Activated naive CD8-positive, alpha-beta T cell treated with anti-CD3 and anti-CD28 coated beads, Interleukin-2, amount 50 U/mL, for 24 hours (primary cell): ENCODE data around the gene HARS2.
"Not testable (repeated sequence)": the region's sequence is repeated elsewhere in the genome, so short reads cannot be mapped to it uniquely, and the experiment has no call there.

Source experiments
- ATAC-seq: fragments of 150-1000 bp; cut with Tn5 transposase; one replicate; pipeline ENCODE4 v1.10.0; 2021
- DNase-seq: peaks from one replicate; pipeline ENCODE4 v3.0.0; 2021
- H3K27ac Mint-ChIP-seq: one replicate; pipeline ENCODE4 v1.8.0; 2021; ENCODE audit warnings: mild to moderate bottlenecking, mixed read lengths
- H3K27me3 Mint-ChIP-seq: one replicate; pipeline ENCODE4 v1.8.0; 2021; ENCODE audit warnings: mixed read lengths
- H3K36me3 Mint-ChIP-seq: one replicate; pipeline ENCODE4 v1.8.0; 2021; ENCODE audit warnings: low read depth, mixed read lengths
- H3K4me1 Mint-ChIP-seq: one replicate; pipeline ENCODE4 v1.8.0; 2021; ENCODE audit warnings: mixed read lengths
- H3K4me3 Mint-ChIP-seq: one replicate; pipeline ENCODE4 v1.8.0; 2021; ENCODE audit warnings: mild to moderate bottlenecking, moderate library complexity, mixed read lengths
- H3K9me3 Mint-ChIP-seq: one replicate; pipeline ENCODE4 v1.8.0; 2021; ENCODE audit warnings: mixed read lengths

Gene HARS2

DNA sequence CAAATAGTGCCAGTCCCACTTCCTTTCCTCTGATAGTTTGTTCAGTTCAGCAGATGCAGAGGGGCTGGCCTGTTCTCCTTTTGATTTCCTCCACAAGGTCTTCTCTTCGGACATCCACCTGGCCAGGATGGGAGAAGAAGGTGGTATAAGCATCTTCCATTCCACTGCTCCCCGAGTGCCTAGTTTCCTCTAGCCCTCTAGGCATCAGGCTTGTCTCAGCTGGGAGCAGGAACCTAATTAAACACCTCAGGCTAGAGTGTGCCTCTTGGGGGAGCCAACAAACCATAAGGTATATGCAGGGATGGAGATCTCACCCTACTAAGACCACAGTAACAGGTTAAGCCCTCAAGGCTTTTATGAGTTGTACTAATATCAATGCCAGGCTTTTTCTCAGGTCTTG lies 17.0 kb upstream of the HARS2 start:
- no peak overlapping the region for H3K4me3 Mint-ChIP-seq
- H3K9me3 Mint-ChIP-seq: no peaks in the 10 kb centered on the region
- peaks cover 49% of the 10 kb centered on the region for H3K36me3 Mint-ChIP-seq
- no peaks in the 10 kb centered on the region for H3K27me3 Mint-ChIP-seq
- peaks cover 3% of the 10 kb centered on the region for H3K4me1 Mint-ChIP-seq
- H3K27ac Mint-ChIP-seq: no peak overlapping the region
- ATAC-seq (peak; percentile 15), DNase-seq (no peak)

DNA sequence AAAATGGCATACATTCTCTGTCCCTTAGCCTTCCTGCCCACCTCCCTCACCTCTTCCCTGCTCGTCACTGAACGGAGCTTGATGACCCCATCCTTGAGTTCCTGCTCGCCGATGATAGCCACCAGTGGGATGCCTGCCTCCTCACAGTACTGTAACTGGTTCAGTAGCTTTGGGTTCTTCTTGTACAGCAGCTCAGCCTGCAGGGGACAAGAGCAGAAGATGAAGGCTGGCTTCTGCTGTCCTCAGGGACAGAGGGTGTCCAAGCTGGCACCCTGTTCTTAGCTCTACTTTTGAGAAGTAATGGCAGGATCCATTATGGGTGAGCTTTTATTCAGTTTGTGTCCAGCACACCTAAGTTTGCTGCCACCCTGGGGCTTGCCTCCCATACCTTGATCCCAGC lies 16.6 kb upstream of the HARS2 start:
- no peaks in the 10 kb centered on the region for H3K9me3 Mint-ChIP-seq
- no peaks in the 10 kb centered on the region for H3K27me3 Mint-ChIP-seq
- DNase-seq (no peak), ATAC-seq (no peak)
- H3K4me1 Mint-ChIP-seq: peaks cover 3% of the 10 kb centered on the region
- peaks cover 46% of the 10 kb centered on the region for H3K36me3 Mint-ChIP-seq
- H3K27ac Mint-ChIP-seq: no peak overlapping the region
- no peak overlapping the region for H3K4me3 Mint-ChIP-seq

DNA sequence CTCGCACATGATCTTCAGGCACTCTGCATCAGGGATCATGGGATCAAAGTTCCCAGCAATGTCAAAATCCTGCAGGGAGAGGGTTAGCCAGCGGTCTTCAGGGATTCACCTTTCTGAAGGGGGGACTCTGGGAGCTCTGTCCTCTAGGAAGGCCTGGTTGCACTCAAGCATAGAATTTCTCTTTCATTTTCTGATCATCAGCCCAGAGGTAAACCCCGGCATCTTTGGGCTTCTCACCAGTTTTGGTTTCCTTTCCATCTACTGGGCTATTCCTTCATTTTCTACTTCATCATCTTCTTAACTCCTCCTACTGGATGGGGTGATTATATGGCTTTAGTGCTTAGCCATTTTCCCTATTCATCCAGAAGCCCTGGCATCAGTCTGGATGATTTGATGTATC lies 13.3 kb upstream of the HARS2 start:
- DNase-seq (no peak), ATAC-seq (no peak)
- Mint-ChIP-seq H3K36me3 (peaks cover 47% of the 10 kb centered on the region), H3K27me3 (no peaks in the 10 kb centered on the region), H3K9me3 (no peaks in the 10 kb centered on the region), H3K27ac (no peak overlapping the region), H3K4me3 (no peak overlapping the region), H3K4me1 (peaks cover 3% of the 10 kb centered on the region)

DNA sequence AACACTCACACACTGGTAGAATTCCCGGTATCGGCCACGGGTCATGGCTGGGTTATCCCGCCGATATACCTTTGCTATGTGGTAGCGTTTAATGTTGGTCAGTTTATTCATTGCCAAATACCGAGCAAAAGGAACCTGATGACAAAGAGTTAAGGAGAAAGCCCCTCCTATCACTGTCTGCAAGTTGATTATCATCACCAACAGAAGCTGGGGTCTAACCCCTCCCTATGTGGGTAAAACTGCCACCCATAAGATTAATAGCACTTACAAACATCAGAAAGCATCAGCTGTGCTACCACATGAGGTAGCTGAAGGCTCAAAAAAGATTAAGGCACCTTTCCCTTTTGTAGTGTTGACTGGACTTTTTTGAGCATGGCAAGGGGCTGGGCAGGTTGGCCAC lies 12.3 kb upstream of the HARS2 start:
- Mint-ChIP-seq H3K27ac (no peak overlapping the region), H3K27me3 (no peaks in the 10 kb centered on the region), H3K4me1 (peaks cover 3% of the 10 kb centered on the region), H3K4me3 (no peak overlapping the region), H3K36me3 (peaks cover 48% of the 10 kb centered on the region), H3K9me3 (no peaks in the 10 kb centered on the region)
- ATAC-seq (no peak), DNase-seq (no peak)

DNA sequence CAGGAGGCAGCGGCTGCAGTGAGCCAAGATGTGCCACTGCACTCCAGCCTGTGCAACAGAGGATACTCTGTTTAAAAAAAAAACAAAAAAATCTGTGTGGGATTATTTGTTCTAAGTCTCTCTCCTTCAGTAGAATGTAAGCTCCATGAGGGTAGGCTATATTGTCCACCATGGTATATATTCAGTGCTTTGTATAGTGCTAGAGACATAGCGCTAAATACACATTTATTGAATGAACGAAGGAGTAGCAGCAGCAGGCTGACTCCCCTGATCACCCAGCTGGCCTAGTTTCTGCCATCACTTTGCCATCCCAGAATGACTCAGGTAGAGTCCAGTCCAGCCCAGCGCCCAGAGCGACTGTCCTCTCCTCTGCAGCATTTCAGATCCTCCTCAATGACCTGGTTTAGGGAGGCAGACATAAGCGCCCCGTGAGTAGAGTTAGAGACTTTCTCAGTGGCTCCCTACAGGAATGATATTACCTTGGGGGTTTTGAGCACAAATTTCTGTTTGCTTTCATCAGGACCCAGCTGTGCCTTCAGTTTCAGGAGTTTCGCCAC lies 801 bp upstream of the HARS2 start:
- ATAC-seq: no peak
- Mint-ChIP-seq H3K9me3 (no peaks in the 10 kb centered on the region), H3K4me3 (peak overlapping the region; percentile 100), H3K27ac (peak overlapping the region; percentile 98), H3K4me1 (peaks cover 45% of the 10 kb centered on the region), H3K36me3 (peaks cover 40% of the 10 kb centered on the region), H3K27me3 (no peaks in the 10 kb centered on the region)
- no peak for DNase-seq

DNA sequence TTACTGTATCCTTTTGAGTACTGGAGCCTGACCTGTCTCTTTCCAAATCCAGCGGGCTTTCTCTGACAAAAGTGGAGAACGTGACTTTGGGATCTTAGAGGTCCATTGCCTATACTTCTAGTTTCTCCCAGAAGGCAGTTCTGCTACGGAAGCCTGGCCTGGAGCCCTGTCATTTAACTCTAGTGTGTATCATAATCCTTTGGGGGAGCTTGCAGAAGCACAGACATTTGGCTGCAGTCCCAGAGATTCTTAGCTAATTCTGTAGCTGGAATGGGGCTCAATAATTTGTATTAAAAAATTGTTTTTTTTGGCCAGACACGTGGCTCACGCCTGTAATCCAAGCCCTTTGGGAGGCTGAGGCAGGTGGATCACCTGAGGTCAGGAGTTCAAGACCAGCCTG lies 3.0 kb downstream of the HARS2 start:
- ATAC-seq (no peak), DNase-seq (no peak)
- no peaks in the 10 kb centered on the region for H3K27me3 Mint-ChIP-seq
- H3K4me1 Mint-ChIP-seq: peaks cover 36% of the 10 kb centered on the region
- H3K9me3 Mint-ChIP-seq: no peaks in the 10 kb centered on the region
- no peak overlapping the region for H3K27ac Mint-ChIP-seq
- peaks cover 65% of the 10 kb centered on the region for H3K36me3 Mint-ChIP-seq
- no peak overlapping the region for H3K4me3 Mint-ChIP-seq

DNA sequence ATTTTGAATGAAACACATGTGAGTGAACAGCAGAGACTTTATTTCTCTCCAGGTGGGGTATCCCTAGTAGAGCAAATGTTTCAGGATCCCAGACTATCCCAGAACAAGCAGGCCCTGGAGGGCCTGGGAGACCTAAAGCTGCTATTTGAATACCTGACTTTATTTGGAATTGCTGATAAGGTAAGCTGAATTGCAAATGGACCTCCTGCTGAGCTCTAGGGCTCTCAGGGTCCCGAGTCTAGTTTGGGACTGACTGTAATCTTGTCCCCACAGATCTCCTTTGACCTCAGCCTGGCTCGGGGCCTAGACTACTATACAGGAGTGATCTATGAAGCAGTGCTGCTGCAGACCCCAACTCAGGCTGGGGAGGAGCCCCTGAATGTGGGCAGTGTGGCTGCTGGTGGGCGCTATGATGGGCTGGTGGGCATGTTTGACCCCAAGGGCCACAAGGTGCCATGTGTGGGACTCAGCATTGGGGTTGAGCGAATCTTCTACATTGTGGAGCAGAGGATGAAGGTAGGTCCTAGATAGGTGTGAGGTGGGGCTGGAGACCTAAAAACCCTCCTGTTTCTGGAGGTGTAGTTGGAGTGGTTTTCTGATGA lies 5.7 kb downstream of the HARS2 start:
- Mint-ChIP-seq H3K27ac (no peak overlapping the region), H3K27me3 (no peaks in the 10 kb centered on the region), H3K4me1 (peaks cover 35% of the 10 kb centered on the region), H3K36me3 (peaks cover 76% of the 10 kb centered on the region), H3K4me3 (no peak overlapping the region), H3K9me3 (no peaks in the 10 kb centered on the region)
- DNase-seq (no peak), ATAC-seq (no peak)

DNA sequence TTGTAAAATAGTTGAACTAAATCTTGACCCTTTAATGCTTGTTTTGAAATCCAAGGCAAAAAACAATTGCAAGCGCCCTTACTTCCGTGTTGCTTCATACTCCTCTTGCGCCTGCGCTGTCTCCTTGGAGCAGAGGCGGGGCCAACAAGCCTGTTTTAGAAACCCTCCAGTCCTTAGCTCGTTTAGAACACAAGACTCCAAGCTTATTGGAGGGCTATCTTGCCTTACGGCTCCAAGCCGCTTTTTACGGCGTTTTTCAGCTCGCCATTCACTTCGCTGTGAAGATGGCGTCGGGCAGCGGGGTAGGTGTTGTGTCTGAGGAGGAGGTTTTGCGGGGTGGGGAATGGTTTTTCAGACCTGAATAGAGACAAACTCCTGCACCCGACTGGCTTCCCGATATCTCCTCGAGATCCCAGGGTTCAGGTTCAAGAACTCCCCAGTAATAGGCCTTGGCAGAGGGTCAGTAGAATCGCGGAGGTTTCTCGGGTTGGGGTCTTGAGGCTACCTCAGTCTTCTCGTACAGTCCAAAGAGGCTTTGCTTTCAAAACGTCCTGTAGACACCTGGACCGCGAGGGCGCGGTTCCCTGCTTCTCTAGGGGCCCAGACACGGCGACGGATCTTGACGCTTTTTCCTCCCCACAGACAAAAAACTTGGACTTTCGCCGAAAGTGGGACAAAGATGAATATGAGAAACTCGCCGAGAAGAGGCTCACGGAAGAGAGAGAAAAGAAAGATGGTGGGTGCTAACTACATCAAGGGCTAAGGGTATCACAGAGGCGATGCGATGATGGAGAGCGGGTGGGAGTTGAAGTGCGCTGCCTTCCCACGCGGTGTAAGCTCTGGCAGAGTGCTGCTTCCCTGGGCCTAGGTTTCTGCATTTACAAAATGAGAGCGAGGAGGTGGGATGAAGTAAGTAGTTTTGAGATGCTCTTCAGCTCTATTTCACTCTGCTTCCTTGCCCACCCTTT lies 9.2 kb downstream of the HARS2 start, which contains the start of gene ZMAT2:
ZMAT2 (plus strand) TSS at position 271 of the 968 bp plus-strand sequence; CDS start at position 285, 14 bp downstream.
- ATAC-seq (peak; percentile 97), DNase-seq (peak; percentile 90)
- Mint-ChIP-seq H3K9me3 (no peaks in the 10 kb centered on the region), H3K4me1 (peaks cover 26% of the 10 kb centered on the region), H3K36me3 (peaks cover 81% of the 10 kb centered on the region), H3K27me3 (no peaks in the 10 kb centered on the region), H3K27ac (peak within 1 kb of the TSS; percentile 93), H3K4me3 (peak within 1 kb of the TSS; percentile 98)

DNA sequence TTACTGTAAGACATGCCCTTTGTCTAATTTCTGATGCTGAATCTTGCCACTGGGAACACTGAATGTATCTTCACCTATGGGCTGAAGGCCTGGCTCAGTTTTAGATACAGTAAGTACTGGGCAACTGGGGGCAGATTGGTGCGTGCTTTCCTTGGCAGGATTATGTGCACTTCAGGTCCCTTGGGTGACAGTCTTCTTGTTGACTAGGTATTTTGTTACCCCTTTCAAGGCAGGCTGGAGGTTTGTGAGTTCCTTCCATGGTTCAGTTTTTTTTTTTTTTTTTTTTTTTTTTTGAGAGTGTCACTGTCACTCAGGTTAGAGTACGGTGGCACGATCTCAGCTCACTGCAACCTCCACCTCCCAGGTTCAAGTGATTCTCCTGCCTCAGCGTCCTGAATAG lies 16.6 kb downstream of the HARS2 start:
- Mint-ChIP-seq H3K36me3 (peaks cover 31% of the 10 kb centered on the region), H3K4me3 (no peak overlapping the region), H3K27me3 (peaks cover 3% of the 10 kb centered on the region), H3K4me1 (peaks cover 17% of the 10 kb centered on the region), H3K9me3 (no peaks in the 10 kb centered on the region), H3K27ac (no peak overlapping the region)
- no peak for ATAC-seq
- DNase-seq: no peak

DNA sequence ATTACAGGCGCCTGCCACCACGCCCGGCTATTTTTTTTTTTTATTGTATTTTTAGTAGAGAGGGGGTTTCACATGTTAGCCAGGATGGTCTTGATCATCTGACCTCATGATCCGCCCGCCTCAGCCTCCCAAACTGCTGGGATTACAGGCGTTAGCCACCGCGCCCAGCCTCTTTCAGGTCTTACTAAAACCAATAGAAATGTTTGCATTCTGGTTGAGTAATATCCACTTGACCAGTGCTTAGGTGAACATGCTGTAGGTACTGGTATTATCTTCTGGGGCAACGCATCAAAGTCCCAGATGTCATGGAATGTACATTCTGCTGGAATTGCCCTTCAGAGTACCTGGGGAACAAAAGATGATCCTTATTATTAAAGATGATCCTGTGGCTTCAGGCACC lies 17.5 kb downstream of the HARS2 start:
- not testable (repeated sequence) for H3K9me3 Mint-ChIP-seq, ATAC-seq, H3K4me3 Mint-ChIP-seq, H3K27ac Mint-ChIP-seq, H3K27me3 Mint-ChIP-seq, DNase-seq
- peaks cover 27% of the 10 kb centered on the region for H3K36me3 Mint-ChIP-seq
- peaks cover 20% of the 10 kb centered on the region for H3K4me1 Mint-ChIP-seq

DNA sequence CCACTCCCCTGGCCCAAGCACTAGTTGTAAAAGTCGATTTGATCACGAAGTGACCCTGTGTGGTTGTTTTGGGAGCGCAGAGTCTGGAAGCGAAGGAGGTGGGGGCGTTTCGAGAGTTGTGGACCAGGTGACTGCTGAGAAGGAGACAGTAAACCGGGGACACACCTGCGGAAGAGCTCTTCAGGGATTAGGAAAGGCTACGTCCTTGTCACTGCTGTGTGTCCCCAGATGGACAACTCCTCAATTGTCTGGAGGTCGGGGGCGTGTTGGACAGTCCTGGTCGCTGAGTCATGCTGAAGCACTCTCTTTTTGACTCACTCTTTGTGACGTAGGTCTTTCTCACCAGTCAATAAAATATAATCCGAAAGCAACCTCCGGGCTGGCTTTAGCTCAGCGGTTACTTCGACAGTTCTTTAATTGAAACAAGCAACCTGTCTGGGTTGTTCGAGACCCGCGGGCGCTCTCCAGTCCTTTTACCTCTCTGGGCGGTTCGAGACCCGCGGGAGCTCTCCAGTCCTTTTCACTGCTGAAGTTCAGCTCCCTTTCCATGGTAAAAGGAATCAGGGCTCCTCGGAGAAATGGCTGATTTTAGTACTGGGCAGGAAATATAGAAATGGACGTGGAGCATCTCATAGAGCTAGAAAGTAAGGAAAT lies 19.8 kb downstream of the HARS2 start:
- peak overlapping the region; percentile 93 for H3K27ac Mint-ChIP-seq
- ATAC-seq (peak; percentile 95), DNase-seq (peak; percentile 79)
- H3K4me3 Mint-ChIP-seq: peak overlapping the region; percentile 92
- H3K27me3 Mint-ChIP-seq: peaks cover 3% of the 10 kb centered on the region
- peaks cover 11% of the 10 kb centered on the region for H3K36me3 Mint-ChIP-seq
- H3K9me3 Mint-ChIP-seq: no peaks in the 10 kb centered on the region
- H3K4me1 Mint-ChIP-seq: peaks cover 21% of the 10 kb centered on the region

DNA sequence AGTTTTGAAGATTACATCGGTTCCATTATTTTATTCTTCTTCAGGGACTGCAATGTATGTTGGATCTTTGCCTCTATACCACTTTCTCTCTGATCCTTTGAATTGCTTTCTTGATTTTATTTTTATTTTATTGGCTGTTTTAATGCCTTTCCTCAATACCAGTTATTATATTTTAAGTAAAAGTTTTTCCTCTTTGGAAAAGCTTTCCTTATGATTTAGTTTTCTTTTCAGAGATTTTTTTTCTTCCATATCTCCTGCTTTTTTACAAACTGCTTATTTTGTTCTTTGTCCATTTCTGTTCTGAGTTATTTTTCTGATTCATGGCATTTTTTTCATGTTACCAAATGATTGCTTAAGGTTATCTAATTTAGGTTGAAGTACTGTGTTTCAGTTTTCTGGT lies 20.5 kb downstream of the HARS2 start:
- H3K4me1 Mint-ChIP-seq: peaks cover 21% of the 10 kb centered on the region
- peak overlapping the region; percentile 19 for H3K27ac Mint-ChIP-seq
- peaks cover 3% of the 10 kb centered on the region for H3K27me3 Mint-ChIP-seq
- peak overlapping the region; percentile 92 for H3K4me3 Mint-ChIP-seq
- ATAC-seq (no peak), DNase-seq (no peak)
- H3K9me3 Mint-ChIP-seq: no peaks in the 10 kb centered on the region
- H3K36me3 Mint-ChIP-seq: peaks cover 5% of the 10 kb centered on the region

DNA sequence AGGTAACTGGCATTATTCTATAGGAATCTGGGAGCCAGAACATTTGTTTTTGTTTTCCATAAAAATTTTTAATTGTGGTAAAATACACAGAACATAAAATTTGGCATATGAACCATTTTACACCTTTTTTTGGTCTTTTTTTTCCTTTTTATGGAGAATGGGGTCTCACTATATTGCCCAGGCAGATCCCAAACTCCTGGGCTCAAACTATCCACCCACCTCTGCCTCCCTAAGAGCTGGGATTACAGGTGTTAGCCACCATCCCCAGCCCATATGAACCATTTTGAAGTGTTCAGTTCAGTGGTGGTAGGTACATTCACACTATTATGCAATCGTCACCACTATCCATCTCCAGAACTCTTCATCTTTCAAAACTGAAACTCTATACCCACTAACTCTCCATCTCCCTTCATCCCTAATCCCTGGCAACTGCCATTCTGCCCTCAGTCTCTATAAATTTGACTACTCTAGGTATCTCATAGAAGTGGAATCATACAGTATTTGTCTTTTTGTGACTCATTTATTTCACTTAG lies 22.4 kb downstream of the HARS2 start:
- Mint-ChIP-seq H3K4me3 (no peak overlapping the region), H3K27me3 (peaks cover 3% of the 10 kb centered on the region), H3K27ac (no peak overlapping the region), H3K9me3 (no peaks in the 10 kb centered on the region), H3K36me3 (peaks cover 5% of the 10 kb centered on the region), H3K4me1 (peaks cover 21% of the 10 kb centered on the region)
- no peak for ATAC-seq
- DNase-seq: no peak

DNA sequence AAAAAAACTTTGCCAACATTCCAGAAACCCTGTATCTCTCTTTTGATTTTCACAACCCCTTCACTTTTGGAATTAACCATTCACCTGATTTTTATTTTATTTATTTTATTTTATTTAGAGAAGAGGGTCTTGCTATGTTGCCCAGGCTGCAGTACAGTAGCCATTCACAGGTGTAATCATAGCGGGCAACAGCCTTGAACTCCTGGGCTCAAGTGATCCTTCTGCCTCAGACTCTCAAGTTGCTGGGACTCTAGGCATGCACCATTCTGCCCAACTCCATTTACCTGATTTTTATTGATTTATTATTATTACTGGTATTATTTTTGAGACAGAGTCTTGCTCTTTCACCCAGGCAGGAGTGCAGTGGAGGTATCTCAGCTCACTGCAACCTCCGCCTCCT lies 25.0 kb downstream of the HARS2 start:
- not testable (repeated sequence) for H3K4me3 Mint-ChIP-seq, H3K36me3 Mint-ChIP-seq, DNase-seq, ATAC-seq, H3K9me3 Mint-ChIP-seq, H3K27me3 Mint-ChIP-seq, H3K27ac Mint-ChIP-seq
- H3K4me1 Mint-ChIP-seq: peaks cover 15% of the 10 kb centered on the region
